Measurements from ENCODE around the gene TBC1D13. TPM values are rescaled to one million over a fixed set of nuclear protein-coding genes. Genes with fewer than 3 reads are reported as not detected.

The TBC1D13 gene
- total and polyA plus RNA-seq, 2 donors (not counting 1 experiment from before 2014, with no cell fraction given), result 28.8 to 29.1 TPM

DNA sequence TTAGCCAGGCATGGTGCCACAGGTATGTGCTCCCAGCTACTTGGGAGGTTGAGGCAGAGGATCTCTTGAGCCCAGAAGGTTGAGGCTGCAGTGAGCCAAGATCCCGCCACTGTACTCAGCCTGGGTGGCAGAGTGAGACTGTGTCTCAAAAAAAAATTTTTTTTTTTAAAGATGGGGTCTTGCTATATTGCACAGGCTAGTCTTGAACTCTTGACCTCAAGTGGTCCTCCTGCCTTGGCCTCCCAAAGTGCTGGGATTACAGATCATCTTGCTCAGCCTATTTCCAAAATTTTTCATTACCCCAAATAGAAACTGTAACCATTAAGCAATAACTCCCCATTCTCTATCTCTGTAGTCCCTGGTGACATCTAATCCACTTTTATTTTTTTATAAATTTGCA is 4.4 kb upstream of the TBC1D13 start:
- H3K79me2 ChIP-seq (ENCODE audit: control insufficient read depth, insufficient read depth, low read length), result peaks cover 14% of the 10 kb centered on the region
- H3K4me2 ChIP-seq (replicated peaks; ENCODE audit: low read depth, low read length, poor library complexity, severe bottlenecking), result no peak overlapping the region
- no peaks in the 10 kb centered on the region for H3K36me3 ChIP-seq (replicated peaks in 1 of 2; ENCODE audit: control extremely low read depth in 1 of 2, control insufficient read depth in 1 of 2, extremely low read depth in 1 of 2, insufficient read depth in 2 of 2, low read length in 1 of 2)
- no peak overlapping the region for H3K4me3 Mint-ChIP-seq
- peaks cover 16% of the 10 kb centered on the region for H3K4me1 Mint-ChIP-seq
- no peaks in the 10 kb centered on the region for H4K20me1 ChIP-seq (ENCODE audit: control insufficient read depth, insufficient read depth, low read length, poor library complexity, severe bottlenecking)
- peaks cover 2 to 14% (median 4%) of the 10 kb centered on the region in 3 donors for H3K9me3 ChIP-seq (ENCODE audit: control extremely low read depth in 1 of 3, control insufficient read depth in 2 of 3, insufficient read depth in 1 of 3, low read length in 2 of 3)
- H3K27ac Mint-ChIP-seq, result no peak overlapping the region
- ChIA-PET POLR2A (interaction anchor here (0.7 kb wide), 1 partner anchor 10 kb away, joined by 4 read pairs; no protein-coding TSS in a partner anchor), CTCF (interaction anchor here (0.9 to 1.4 kb wide), 3 partner anchors 12 to 80 kb away, joined by 3 read pairs; partner anchors contain the start of genes PKN3 and ZDHHC12)
- no peak for DNase-seq
- no CpG with 5 or more reads among the region's 1 CpG for whole genome bisulfite sequencing (ENCODE audit: insufficient coverage)
- no peak overlapping the region for H3K4me3 ChIP-seq (ENCODE audit: control extremely low read depth in 1 of 5, extremely low read depth in 1 of 5, insufficient read depth in 1 of 5, low read depth in 2 of 5, low read length in 4 of 5)
- no peak overlapping the region for H3K27ac ChIP-seq (ENCODE audit: low read length in 2 of 2)
- H3K27me3 Mint-ChIP-seq, result no peaks in the 10 kb centered on the region
- H3K4me1 ChIP-seq (ENCODE audit: control insufficient read depth in 2 of 2, insufficient read depth in 2 of 2, low read length in 2 of 2), result peaks cover 20 to 21% of the 10 kb centered on the region in 2 donors
- H3K9me3 Mint-ChIP-seq (ENCODE audit: insufficient read depth), result no peaks in the 10 kb centered on the region
- no peak overlapping the region for H3K9ac ChIP-seq (ENCODE audit: low read length)
- intact Hi-C loops (cut with micrococcal nuclease), result no loop called here
- ATAC-seq (ENCODE audit: low read depth), result no peak
- no peaks in the 10 kb centered on the region for H3K27me3 ChIP-seq (replicated peaks in 1 of 4; ENCODE audit: control extremely low read depth in 1 of 4, control insufficient read depth in 3 of 4, insufficient read depth in 4 of 4, low read length in 3 of 4)
- TF ChIP-seq, protein P1, sequence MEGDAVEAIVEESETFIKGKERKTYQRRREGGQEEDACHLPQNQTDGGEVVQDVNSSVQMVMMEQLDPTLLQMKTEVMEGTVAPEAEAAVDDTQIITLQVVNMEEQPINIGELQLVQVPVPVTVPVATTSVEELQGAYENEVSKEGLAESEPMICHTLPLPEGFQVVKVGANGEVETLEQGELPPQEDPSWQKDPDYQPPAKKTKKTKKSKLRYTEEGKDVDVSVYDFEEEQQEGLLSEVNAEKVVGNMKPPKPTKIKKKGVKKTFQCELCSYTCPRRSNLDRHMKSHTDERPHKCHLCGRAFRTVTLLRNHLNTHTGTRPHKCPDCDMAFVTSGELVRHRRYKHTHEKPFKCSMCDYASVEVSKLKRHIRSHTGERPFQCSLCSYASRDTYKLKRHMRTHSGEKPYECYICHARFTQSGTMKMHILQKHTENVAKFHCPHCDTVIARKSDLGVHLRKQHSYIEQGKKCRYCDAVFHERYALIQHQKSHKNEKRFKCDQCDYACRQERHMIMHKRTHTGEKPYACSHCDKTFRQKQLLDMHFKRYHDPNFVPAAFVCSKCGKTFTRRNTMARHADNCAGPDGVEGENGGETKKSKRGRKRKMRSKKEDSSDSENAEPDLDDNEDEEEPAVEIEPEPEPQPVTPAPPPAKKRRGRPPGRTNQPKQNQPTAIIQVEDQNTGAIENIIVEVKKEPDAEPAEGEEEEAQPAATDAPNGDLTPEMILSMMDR (IDR thresholded peaks at IDR 0.05), result no peak
- TF ChIP-seq EZH2 (IDR thresholded peaks at IDR 0.05; ENCODE audit: borderline replicate concordance, insufficient read depth, low read depth, low read length, poor library complexity, severe bottlenecking), result no peak
- H2AFZ ChIP-seq (ENCODE audit: insufficient read depth, low read depth, low read length, poor library complexity, severe bottlenecking), result no peak overlapping the region

DNA sequence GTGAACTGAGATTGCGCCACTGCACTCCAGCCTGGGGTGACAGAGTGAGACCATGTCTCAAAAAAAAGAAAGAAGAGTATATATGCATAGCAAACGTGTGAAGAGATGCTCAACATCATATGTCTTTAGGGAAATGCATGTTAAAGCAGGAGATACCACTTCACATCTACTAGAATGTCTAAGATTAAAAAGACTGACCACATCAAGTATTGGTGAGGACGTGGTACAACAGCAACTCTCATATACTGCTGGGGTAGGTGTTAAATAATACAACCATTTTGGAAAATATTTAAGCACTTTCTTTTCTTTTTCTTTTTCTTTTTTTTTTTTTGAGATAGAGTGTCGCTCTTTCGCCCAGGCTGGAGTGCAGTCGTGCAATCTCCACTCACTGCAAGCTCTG is 1.6 kb upstream of the TBC1D13 start:
- Mint-ChIP-seq H3K27me3 (no peaks in the 10 kb centered on the region), H3K4me3 (no peak overlapping the region), H3K4me1 (peaks cover 30% of the 10 kb centered on the region), H3K9me3 (ENCODE audit: insufficient read depth) (no peaks in the 10 kb centered on the region), H3K27ac (no peak overlapping the region)
- no CpG with 5 or more reads among the region's 6 CpGs for WGBS (ENCODE audit: insufficient coverage)
- Histone ChIP-seq H3K79me2 (ENCODE audit: control insufficient read depth, insufficient read depth, low read length) (peaks cover 28% of the 10 kb centered on the region), H3K27ac (ENCODE audit: low read length in 2 of 2) (no peak overlapping the region), H3K27me3 (replicated peaks in 1 of 4; ENCODE audit: control extremely low read depth in 1 of 4, control insufficient read depth in 3 of 4, insufficient read depth in 4 of 4, low read length in 3 of 4) (no peaks in the 10 kb centered on the region), H3K4me2 (replicated peaks; ENCODE audit: low read depth, low read length, poor library complexity, severe bottlenecking) (no peak overlapping the region), H3K9ac (ENCODE audit: low read length) (no peak overlapping the region), H3K4me1 (ENCODE audit: control insufficient read depth in 2 of 2, insufficient read depth in 2 of 2, low read length in 2 of 2) (peaks cover 28 to 31% of the 10 kb centered on the region in 2 donors), H3K36me3 (replicated peaks in 1 of 2; ENCODE audit: control extremely low read depth in 1 of 2, control insufficient read depth in 1 of 2, extremely low read depth in 1 of 2, insufficient read depth in 2 of 2, low read length in 1 of 2) (peaks cover 0 to 6% of the 10 kb centered on the region in 2 experiments), H4K20me1 (ENCODE audit: control insufficient read depth, insufficient read depth, low read length, poor library complexity, severe bottlenecking) (no peaks in the 10 kb centered on the region), H2AFZ (ENCODE audit: insufficient read depth, low read depth, low read length, poor library complexity, severe bottlenecking) (no peak overlapping the region), H3K9me3 (ENCODE audit: control extremely low read depth in 1 of 3, control insufficient read depth in 2 of 3, insufficient read depth in 1 of 3, low read length in 2 of 3) (peaks cover 2 to 14% (median 4%) of the 10 kb centered on the region in 3 donors), H3K4me3 (ENCODE audit: control extremely low read depth in 1 of 5, extremely low read depth in 1 of 5, insufficient read depth in 1 of 5, low read depth in 2 of 5, low read length in 4 of 5) (no peak overlapping the region)
- TF ChIP-seq, protein P1 (IDR thresholded peaks at IDR 0.05), result no peak
- no peak for TF ChIP-seq EZH2 (IDR thresholded peaks at IDR 0.05; ENCODE audit: borderline replicate concordance, insufficient read depth, low read depth, low read length, poor library complexity, severe bottlenecking)
- CTCF ChIA-PET, result interaction anchor here (0.8 kb wide), 1 partner anchor 32 kb away, joined by 3 read pairs; no protein-coding TSS in a partner anchor
- no peak for DNase-seq
- no peak for ATAC-seq (ENCODE audit: low read depth)
- POLR2A ChIA-PET, result interaction anchor here (1.0 kb wide), 1 partner anchor 10 kb away, joined by 5 read pairs; no protein-coding TSS in a partner anchor
- intact Hi-C loops (cut with micrococcal nuclease), result no loop called here

Measured in B cell (primary cell).